Heart left ventricle (tissue), 13 donors: Measurements from ENCODE around the gene PCBD1.

ENCODE experiments used
- CTCF ChIP-seq, 12 donors: fragments of 200-600 bp; sonication (generic) in 4 of 12; IDR thresholded peaks; one replicate each; pipeline versions ENCODE4 v1.5.0 to v1.8.0; 2018 to 2022; ENCODE audit warnings: antibody characterized with exemption in 12 of 12, mild to moderate bottlenecking in 5 of 12
- POLR2A ChIP-seq, 2 donors: fragments of 450-650 bp; IDR thresholded peaks; one replicate each; pipeline ENCODE4 v1.6.1; 2017; ENCODE audit warnings: antibody characterized with exemption in 2 of 2, mild to moderate bottlenecking in 2 of 2, moderate library complexity in 2 of 2
- donor health status: ischemic (EF 13 %, LVEDD 7.1; RV severe dilation, severe dysfunction).
- donor health status: DM: no; HTN: yes; CAD: no.
- donor health status: DM: no; HTN: no; CAD: no.
- donor health status: ischemic (EF 25% LVEDD 6.9; RV normal size, moderate dysfunction).
- donor health status: ischemic (EF 25% LVEDD 5.7; RV mildly dilated, moderate dysfunction).
- donor health status: ischemic (EF 35%, LVEDD 5.7; RV mildly dilated, moderate dysfunction).
- donor health status: nonischemic (EF 11% LVEDD 7.7; RV severe dilation, severe dysfunction).
- donor health status: DM: yes; HTN: yes; CAD: no.
- donor health status: PGD.
- donor health status: ischemic (EF 29% LVEDD 5.4; RV normal size, mild dysfunction).
- donor health status: nonischemic (EF 23%, LVEDD 6.1; RV moderate dilation, normal function).

GRCh38 chr10:70911386-70911785 lies 23.0 kb upstream of the PCBD1 start:
- TF ChIP-seq CTCF (IDR thresholded peaks at IDR 0.05) (no peak), POLR2A (IDR thresholded peaks at IDR 0.05) (no peak)
